NOMO-1 treated with DMSO at 0.1 percent for 48 hours (cell line): ENCODE data around the gene GEMIN8.

Experiments used
- DNase-seq: peaks from one replicate; lab custom pipeline; 2025; ENCODE audit not compliant: unreplicated experiment; lab: John Stamatoyannopoulos, UW

The GEMIN8 gene

GRCh38 chrX:14015941-14016340 lies 13.8 kb downstream of the GEMIN8 start:
- DNase-seq = no peak

GRCh38 chrX:14015294-14015693 lies 14.4 kb downstream of the GEMIN8 start:
- DNase-seq = no peak

- no peak for DNase-seq
Measured at GRCh38 chrX:14014526-14014925, 15.2 kb downstream of the GEMIN8 start.

- DNase-seq = no peak
Measured at GRCh38 chrX:14013054-14013453, 16.6 kb downstream of the GEMIN8 start.

- no peak for DNase-seq
Measured at GRCh38 chrX:14010566-14010965, 19.1 kb downstream of the GEMIN8 start.

- no peak for DNase-seq
Measured at GRCh38 chrX:14006540-14006939, 23.2 kb downstream of the GEMIN8 start.

- no peak for DNase-seq
Measured at GRCh38 chrX:14003876-14004425, 25.7 kb downstream of the GEMIN8 start.

- no peak for DNase-seq
Measured at GRCh38 chrX:14003028-14003427, 26.7 kb downstream of the GEMIN8 start.

GRCh38 chrX:13996650-13997049 lies 33.0 kb downstream of the GEMIN8 start:
- no peak for DNase-seq

- no peak for DNase-seq
Measured at GRCh38 chrX:13994536-13995080, 35.1 kb downstream of the GEMIN8 start.

- no peak for DNase-seq
Measured at GRCh38 chrX:13994104-13994503, 35.6 kb downstream of the GEMIN8 start.

GRCh38 chrX:13990126-13990800 lies 39.4 kb downstream of the GEMIN8 start:
- DNase-seq = no peak

- no peak for DNase-seq
Measured at GRCh38 chrX:13985697-13986435, 43.8 kb downstream of the GEMIN8 start.

- peak; percentile 95 for DNase-seq
Measured at GRCh38 chrX:13983734-13984133, 46.0 kb downstream of the GEMIN8 start.

- DNase-seq = no peak
Measured at GRCh38 chrX:13968198-13968597, 61.5 kb downstream of the GEMIN8 start.

- no peak for DNase-seq
Measured at GRCh38 chrX:13967636-13968035, 62.1 kb downstream of the GEMIN8 start.

- DNase-seq = no peak
Measured at GRCh38 chrX:13966793-13967125, 62.9 kb downstream of the GEMIN8 start.

- DNase-seq = no peak
Measured at GRCh38 chrX:13966071-13966792, 63.5 kb downstream of the GEMIN8 start.

GRCh38 chrX:13965531-13965930 lies 64.2 kb downstream of the GEMIN8 start:
- no peak for DNase-seq

- DNase-seq = no peak
Measured at GRCh38 chrX:13956998-13957397, 72.7 kb downstream of the GEMIN8 start.
